ENCODE data around the gene NCBP2L.

The NCBP2L gene

GRCh38 chrX:107752714-107753113 lies 24.8 kb upstream of the NCBP2L start:
- no peak for DNase-seq (ENCODE audit: low read depth in 2 of 2)

- DNase-seq (ENCODE audit: low read depth in 2 of 2), result no peak
Observed at GRCh38 chrX:107753187-107753586, 24.3 kb upstream of the NCBP2L start.

GRCh38 chrX:107755721-107756120 lies 21.8 kb upstream of the NCBP2L start:
- DNase-seq (ENCODE audit: low read depth in 2 of 2), result no peak

GRCh38 chrX:107758231-107758766 lies 19.2 kb upstream of the NCBP2L start:
- no peak for DNase-seq (ENCODE audit: low read depth in 2 of 2)

GRCh38 chrX:107760304-107761077 lies 17.0 kb upstream of the NCBP2L start:
- no peak for DNase-seq (ENCODE audit: low read depth in 2 of 2)

GRCh38 chrX:107763647-107764046 lies 13.9 kb upstream of the NCBP2L start:
- no peak for DNase-seq (ENCODE audit: low read depth in 2 of 2)

- no peak for DNase-seq (ENCODE audit: low read depth in 2 of 2)
Observed at GRCh38 chrX:107764845-107765608, 12.5 kb upstream of the NCBP2L start.

GRCh38 chrX:107766470-107767150 lies 10.9 kb upstream of the NCBP2L start:
- DNase-seq (ENCODE audit: low read depth in 2 of 2), result no peak

GRCh38 chrX:107768051-107768450 lies 9.5 kb upstream of the NCBP2L start:
- no peak for DNase-seq (ENCODE audit: low read depth in 2 of 2)

GRCh38 chrX:107769581-107770317 lies 7.8 kb upstream of the NCBP2L start:
- DNase-seq (ENCODE audit: low read depth in 2 of 2), result no peak

GRCh38 chrX:107773206-107773605 lies 4.3 kb upstream of the NCBP2L start:
- no peak for DNase-seq (ENCODE audit: low read depth in 2 of 2)

GRCh38 chrX:107773906-107774435 lies 3.6 kb upstream of the NCBP2L start:
- DNase-seq (ENCODE audit: low read depth in 2 of 2), result no peak

- no peak for DNase-seq (ENCODE audit: low read depth in 2 of 2)
Observed at GRCh38 chrX:107775000-107775733, 2.4 kb upstream of the NCBP2L start.

- peak in 1 of 2 donors; percentile 11 for DNase-seq (ENCODE audit: low read depth in 2 of 2)
Observed at GRCh38 chrX:107775734-107776511, 1.6 kb upstream of the NCBP2L start, which contains the start of gene TSC22D3. TSS of gene TSC22D3 (minus strand) at chrX:107775787. CDS start at chrX:107775419, 368 bp downstream.

- peak; percentile 29 to 41 for DNase-seq (ENCODE audit: low read depth in 2 of 2)
Observed at GRCh38 chrX:107776649-107777535, 641 bp upstream of the NCBP2L start.

- DNase-seq (ENCODE audit: low read depth in 2 of 2), result no peak
Observed at GRCh38 chrX:107780525-107780924, 3.0 kb downstream of the NCBP2L start.

- DNase-seq (ENCODE audit: low read depth in 2 of 2), result no peak
Observed at GRCh38 chrX:107787827-107788226, 10.3 kb downstream of the NCBP2L start.

GRCh38 chrX:107804427-107804826 lies 26.9 kb downstream of the NCBP2L start:
- DNase-seq (ENCODE audit: low read depth in 2 of 2), result no peak

- DNase-seq (ENCODE audit: low read depth in 2 of 2), result no peak
Observed at GRCh38 chrX:107805179-107805578, 27.6 kb downstream of the NCBP2L start.

Measured in stimulated activated CD8-positive, alpha-beta memory T cell treated with anti-CD3 and anti-CD28 coated beads, Interleukin-7, amount 100 ng/mL, for 1 hour (primary cell).